ENCODE data around the gene MEX3C. TPM values are rescaled to one million over a fixed set of nuclear protein-coding genes. Genes with fewer than 3 reads are reported as not detected.

MEX3C gene
- total RNA-seq, 2 experiments from 2014 or later, result 46.7 to 66.9 TPM

- Mint-ChIP-seq H3K4me3 (peak overlapping the region; percentile 64), H3K27me3 (no peaks in the 10 kb centered on the region), H3K36me3 (ENCODE audit: low read depth) (no peaks in the 10 kb centered on the region), H3K9me3 (ENCODE audit: low read depth) (no peaks in the 10 kb centered on the region), H3K4me1 (peaks cover 52% of the 10 kb centered on the region), H3K27ac (peak overlapping the region; percentile 98)
- POLR2A ChIA-PET, result interaction anchor here (1.0 to 1.7 kb wide), 3 partner anchors 15 to 42 kb away, joined by 3 to 6 read pairs (median 4); partner anchors contain the start of gene MEX3C
- intact Hi-C loops (cut with DNase I, micrococcal nuclease), result loop anchor here (1.0 to 5.0 kb wide), 6 partner anchors 15 to 767 kb away; partner anchors contain the start of genes ELAC1 (in 1 of the 2), ME2 (in 1 of the 2) and SMAD4 (in 1 of the 2)
- no peak for ATAC-seq
- no peak for DNase-seq
- CTCF ChIA-PET, result interaction anchor here (1.1 to 1.5 kb wide), 4 partner anchors 10 to 42 kb away, joined by 3 to 6 read pairs (median 4); no protein-coding TSS in a partner anchor
Measured at GRCh38 chr18:51154431-51155063, 42.9 kb downstream of the MEX3C start.

- no peaks in the 10 kb centered on the region for H3K9me3 Mint-ChIP-seq (ENCODE audit: low read depth)
- peak; percentile 28 for ATAC-seq
- ChIA-PET CTCF (interaction anchor here (0.6 to 1.5 kb wide), 5 partner anchors 11 to 332 kb away, joined by 3 to 6 read pairs (median 3); no protein-coding TSS in a partner anchor), POLR2A (interaction anchor here (1.0 to 1.7 kb wide), 3 partner anchors 16 to 43 kb away, joined by 3 to 6 read pairs (median 4); partner anchors contain the start of gene MEX3C)
- H3K4me1 Mint-ChIP-seq, result peaks cover 52% of the 10 kb centered on the region
- peak overlapping the region; percentile 98 for H3K27ac Mint-ChIP-seq
- H3K4me3 Mint-ChIP-seq, result peak overlapping the region; percentile 64
- peak; percentile 67 for DNase-seq
- no peaks in the 10 kb centered on the region for H3K27me3 Mint-ChIP-seq
- H3K36me3 Mint-ChIP-seq (ENCODE audit: low read depth), result no peaks in the 10 kb centered on the region
- intact Hi-C loops (cut with DNase I, micrococcal nuclease), result loop anchor here (1.0 to 5.0 kb wide), 5 partner anchors 15 to 277 kb away; partner anchors contain the start of genes ELAC1 (in 1 of the 2), ME2 (in 1 of the 2) and SMAD4 (in 1 of the 2)
Measured at GRCh38 chr18:51153659-51154371, 43.7 kb downstream of the MEX3C start.

GRCh38 chr18:51151568-51152511, 45.6 kb downstream of the MEX3C start:
- Mint-ChIP-seq H3K36me3 (ENCODE audit: low read depth) (no peaks in the 10 kb centered on the region), H3K4me1 (peaks cover 52% of the 10 kb centered on the region), H3K9me3 (ENCODE audit: low read depth) (no peaks in the 10 kb centered on the region), H3K27me3 (no peaks in the 10 kb centered on the region), H3K4me3 (peak overlapping the region; percentile 65), H3K27ac (peak overlapping the region; percentile 94)
- ATAC-seq, result peak; percentile 55
- peak; percentile 84 for DNase-seq
- intact Hi-C loops (cut with DNase I, micrococcal nuclease), result loop anchor here (1.0 to 5.0 kb wide), 6 partner anchors 19 to 275 kb away; partner anchors contain the start of genes ELAC1 (in 1 of the 2), ME2 (in 1 of the 2), MEX3C (in 1 of the 2) and SMAD4 (in 1 of the 2)
- CTCF ChIA-PET, result no interaction called here
- POLR2A ChIA-PET, result interaction anchor here (1.0 kb wide), 1 partner anchor 17 kb away, joined by 5 read pairs; no protein-coding TSS in a partner anchor

GRCh38 chr18:51151185-51151567, 46.3 kb downstream of the MEX3C start:
- ChIA-PET POLR2A (no interaction called here), CTCF (no interaction called here)
- Mint-ChIP-seq H3K4me3 (peak overlapping the region; percentile 65), H3K4me1 (peaks cover 50% of the 10 kb centered on the region), H3K9me3 (ENCODE audit: low read depth) (no peaks in the 10 kb centered on the region), H3K27me3 (no peaks in the 10 kb centered on the region), H3K36me3 (ENCODE audit: low read depth) (no peaks in the 10 kb centered on the region), H3K27ac (peak overlapping the region; percentile 94)
- DNase-seq, result no peak
- intact Hi-C loops (cut with DNase I, micrococcal nuclease), result loop anchor here (1.0 to 5.0 kb wide), 6 partner anchors 20 to 274 kb away; partner anchors contain the start of genes ELAC1 (in 1 of the 2), ME2 (in 1 of the 2), MEX3C (in 1 of the 2) and SMAD4 (in 1 of the 2)
- ATAC-seq, result no peak

- ChIA-PET CTCF (interaction anchor here (0.6 to 1.0 kb wide), 5 partner anchors 13 to 127 kb away, joined by 3 to 5 read pairs (median 3); no protein-coding TSS in a partner anchor), POLR2A (no interaction called here)
- intact Hi-C loops (cut with DNase I, micrococcal nuclease), result loop anchor here (5.0 kb wide), 4 partner anchors 42 to 273 kb away; partner anchors contain the start of genes ELAC1 (in 1 of the 2), ME2 (in 1 of the 2) and SMAD4 (in 1 of the 2)
- Mint-ChIP-seq H3K36me3 (ENCODE audit: low read depth) (no peaks in the 10 kb centered on the region), H3K27ac (peak overlapping the region; percentile 47), H3K27me3 (no peaks in the 10 kb centered on the region), H3K4me1 (peaks cover 47% of the 10 kb centered on the region), H3K9me3 (ENCODE audit: low read depth) (no peaks in the 10 kb centered on the region), H3K4me3 (no peak overlapping the region)
- DNase-seq, result peak; percentile 49
- ATAC-seq, result peak; percentile 45
Measured at GRCh38 chr18:51150113-51150700, 47.3 kb downstream of the MEX3C start.

- ATAC-seq (no peak), DNase-seq (no peak)
- H3K27ac Mint-ChIP-seq, result no peak overlapping the region
- H3K36me3 Mint-ChIP-seq (ENCODE audit: low read depth), result no peaks in the 10 kb centered on the region
- no peak overlapping the region for H3K4me3 Mint-ChIP-seq
- H3K4me1 Mint-ChIP-seq, result peaks cover 44% of the 10 kb centered on the region
- no peaks in the 10 kb centered on the region for H3K9me3 Mint-ChIP-seq (ENCODE audit: low read depth)
- POLR2A ChIA-PET, result no interaction called here
- CTCF ChIA-PET, result interaction anchor here (0.6 to 1.0 kb wide), 4 partner anchors 14 to 128 kb away, joined by 3 to 5 read pairs (median 3); no protein-coding TSS in a partner anchor
- intact Hi-C loops (cut with DNase I, micrococcal nuclease), result loop anchor here (5.0 kb wide), 4 partner anchors 43 to 272 kb away; partner anchors contain the start of genes ELAC1 (in 1 of the 2), ME2 (in 1 of the 2) and SMAD4 (in 1 of the 2)
- H3K27me3 Mint-ChIP-seq, result no peaks in the 10 kb centered on the region
Measured at GRCh38 chr18:51149670-51150069, 47.8 kb downstream of the MEX3C start.

- intact Hi-C loops (cut with DNase I, micrococcal nuclease), result no loop called here
- H3K9me3 Mint-ChIP-seq (ENCODE audit: low read depth), result no peaks in the 10 kb centered on the region
- DNase-seq (no peak), ATAC-seq (no peak)
- POLR2A ChIA-PET, result no interaction called here
- no peak overlapping the region for H3K27ac Mint-ChIP-seq
- H3K36me3 Mint-ChIP-seq (ENCODE audit: low read depth), result no peaks in the 10 kb centered on the region
- peaks cover 24% of the 10 kb centered on the region for H3K4me1 Mint-ChIP-seq
- no peaks in the 10 kb centered on the region for H3K27me3 Mint-ChIP-seq
- no peak overlapping the region for H3K4me3 Mint-ChIP-seq
- CTCF ChIA-PET, result no interaction called here
Measured at GRCh38 chr18:51146909-51147308, 50.6 kb downstream of the MEX3C start.

- H3K27ac Mint-ChIP-seq, result no peak overlapping the region
- ChIA-PET POLR2A (no interaction called here), CTCF (no interaction called here)
- H3K27me3 Mint-ChIP-seq, result no peaks in the 10 kb centered on the region
- peaks cover 8% of the 10 kb centered on the region for H3K4me1 Mint-ChIP-seq
- H3K4me3 Mint-ChIP-seq, result no peak overlapping the region
- intact Hi-C loops (cut with DNase I, micrococcal nuclease), result no loop called here
- no peaks in the 10 kb centered on the region for H3K36me3 Mint-ChIP-seq (ENCODE audit: low read depth)
- peaks cover 3% of the 10 kb centered on the region for H3K9me3 Mint-ChIP-seq (ENCODE audit: low read depth)
- no peak for DNase-seq
- ATAC-seq, result no peak
Measured at GRCh38 chr18:51138936-51139335, 58.5 kb downstream of the MEX3C start.

- no peak overlapping the region for H3K4me3 Mint-ChIP-seq
- DNase-seq (no peak), ATAC-seq (no peak)
- H3K9me3 Mint-ChIP-seq (ENCODE audit: low read depth), result peaks cover 3% of the 10 kb centered on the region
- H3K4me1 Mint-ChIP-seq, result peaks cover 8% of the 10 kb centered on the region
- no peak overlapping the region for H3K27ac Mint-ChIP-seq
- intact Hi-C loops (cut with DNase I, micrococcal nuclease), result no loop called here
- no peaks in the 10 kb centered on the region for H3K36me3 Mint-ChIP-seq (ENCODE audit: low read depth)
- CTCF ChIA-PET, result interaction anchor here (0.5 to 0.7 kb wide), 2 partner anchors 62 to 97 kb away, joined by 3 to 4 read pairs; no protein-coding TSS in a partner anchor
- POLR2A ChIA-PET, result no interaction called here
- H3K27me3 Mint-ChIP-seq, result no peaks in the 10 kb centered on the region
Measured at GRCh38 chr18:51137891-51138290, 59.6 kb downstream of the MEX3C start.

- H3K9me3 Mint-ChIP-seq (ENCODE audit: low read depth), result peaks cover 3% of the 10 kb centered on the region
- no peak for DNase-seq
- no peaks in the 10 kb centered on the region for H3K27me3 Mint-ChIP-seq
- no peaks in the 10 kb centered on the region for H3K36me3 Mint-ChIP-seq (ENCODE audit: low read depth)
- CTCF ChIA-PET, result interaction anchor here (0.5 to 1.6 kb wide), 6 partner anchors 13 to 98 kb away, joined by 3 to 4 read pairs (median 3); no protein-coding TSS in a partner anchor
- no peak for ATAC-seq
- H3K27ac Mint-ChIP-seq, result no peak overlapping the region
- intact Hi-C loops (cut with DNase I, micrococcal nuclease), result no loop called here
- peaks cover 8% of the 10 kb centered on the region for H3K4me1 Mint-ChIP-seq
- POLR2A ChIA-PET, result no interaction called here
- H3K4me3 Mint-ChIP-seq, result no peak overlapping the region
Measured at GRCh38 chr18:51137026-51137729, 60.3 kb downstream of the MEX3C start.

Data from activated CD4-positive, alpha-beta T cell treated with anti-CD3 and anti-CD28 coated beads for 36 hours (primary cell).